ENCODE data around the gene MBP. TPM values are rescaled to one million over a fixed set of nuclear protein-coding genes. Genes with fewer than 3 reads are reported as not detected.

MBP gene
- total and polyA plus RNA-seq, 2 donors (not counting 3 experiments of a cell fraction or from before 2014, with no cell fraction given) = 1.7 to 2.3 TPM

DNA sequence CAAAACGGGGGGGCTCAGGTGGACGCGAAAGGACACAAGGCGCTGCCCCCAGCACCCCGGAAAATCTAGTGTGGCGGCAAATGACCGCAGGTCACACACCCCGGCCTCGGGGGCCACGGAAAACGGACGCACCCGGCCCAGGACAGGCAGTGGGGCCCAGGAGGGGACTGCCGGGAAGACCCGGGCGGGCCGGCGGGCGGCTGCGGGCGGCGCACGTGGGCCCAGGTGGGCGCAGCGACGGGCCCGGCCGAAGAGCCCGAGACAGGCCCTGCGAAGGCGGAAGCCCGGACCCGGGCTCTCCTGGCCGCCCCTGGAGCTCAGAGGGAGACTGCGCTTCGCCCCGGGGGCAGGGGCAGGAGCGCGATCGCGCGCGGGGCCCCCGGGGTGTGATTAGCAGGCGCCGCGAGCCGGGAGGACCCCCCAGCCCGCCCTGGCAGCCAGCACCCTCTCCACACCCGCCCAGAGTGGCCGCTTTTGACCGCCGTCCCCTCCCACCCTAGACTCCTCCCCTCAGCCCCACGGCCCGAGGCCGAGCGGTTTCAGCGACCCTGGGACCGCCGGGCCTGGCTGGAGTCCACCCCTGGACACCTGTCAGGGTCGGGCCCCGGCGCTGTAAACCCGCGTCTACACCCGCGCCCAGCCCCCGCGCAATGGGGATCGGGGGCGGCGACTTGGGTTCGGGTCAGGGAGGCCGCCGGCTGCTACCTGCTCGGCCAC is 773 bp downstream of the MBP start:
- H3K4me3 ChIP-seq (replicated peaks in 1 of 3; ENCODE audit: insufficient read depth in 1 of 3, low read depth in 1 of 3, low read length in 3 of 3) = peak overlapping the region; percentile 44 to 48 (median 46)
- H3K27me3 ChIP-seq (ENCODE audit: control insufficient read depth in 2 of 2, insufficient read depth in 2 of 2, low read length in 2 of 2) = peaks cover 4 to 28% of the 10 kb centered on the region in 2 experiments
- intact Hi-C loops (cut with micrococcal nuclease) (loop anchor here (1.0 to 5.0 kb wide), 5 partner anchors 31 to 130 kb away; no protein-coding TSS in a partner anchor), dilution Hi-C loops (cut with MboI; ENCODE audit: extremely low pct_ligation_motif_present, low sequenced_read_pairs) (no loop called here)
- DNase-seq (ENCODE audit: low read depth, low spot score) (no peak), FAIRE-seq (no peak)
- no peaks in the 10 kb centered on the region for H3K79me2 ChIP-seq (ENCODE audit: control insufficient read depth, insufficient read depth, low read length)
- CTCF ChIA-PET = interaction anchor here (0.6 to 3.2 kb wide), 8 partner anchors 10 to 131 kb away, joined by 3 to 8 read pairs (median 4); no protein-coding TSS in a partner anchor
- H3K36me3 ChIP-seq (ENCODE audit: control insufficient read depth in 2 of 2, extremely low read depth in 1 of 2, insufficient read depth in 2 of 2, low read length in 2 of 2) = no peaks in the 10 kb centered on the region
- POLR2A ChIA-PET = no interaction called here
- H2AFZ ChIP-seq (ENCODE audit: low read depth, low read length) = peak overlapping the region; percentile 89
- TF ChIP-seq, protein P1, sequence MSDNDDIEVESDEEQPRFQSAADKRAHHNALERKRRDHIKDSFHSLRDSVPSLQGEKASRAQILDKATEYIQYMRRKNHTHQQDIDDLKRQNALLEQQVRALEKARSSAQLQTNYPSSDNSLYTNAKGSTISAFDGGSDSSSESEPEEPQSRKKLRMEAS (IDR thresholded peaks at IDR 0.05; ENCODE audit: insufficient read depth, insufficient read length) = no peak
- TF ChIP-seq POLR2AphosphoS5 (IDR thresholded peaks at IDR 0.05; ENCODE audit: insufficient read depth, low read depth, low read length) = no peak
- no peak for TF ChIP-seq MYC (IDR thresholded peaks at IDR 0.05; ENCODE audit: low read depth, low read length)
- TF ChIP-seq, protein P2, sequence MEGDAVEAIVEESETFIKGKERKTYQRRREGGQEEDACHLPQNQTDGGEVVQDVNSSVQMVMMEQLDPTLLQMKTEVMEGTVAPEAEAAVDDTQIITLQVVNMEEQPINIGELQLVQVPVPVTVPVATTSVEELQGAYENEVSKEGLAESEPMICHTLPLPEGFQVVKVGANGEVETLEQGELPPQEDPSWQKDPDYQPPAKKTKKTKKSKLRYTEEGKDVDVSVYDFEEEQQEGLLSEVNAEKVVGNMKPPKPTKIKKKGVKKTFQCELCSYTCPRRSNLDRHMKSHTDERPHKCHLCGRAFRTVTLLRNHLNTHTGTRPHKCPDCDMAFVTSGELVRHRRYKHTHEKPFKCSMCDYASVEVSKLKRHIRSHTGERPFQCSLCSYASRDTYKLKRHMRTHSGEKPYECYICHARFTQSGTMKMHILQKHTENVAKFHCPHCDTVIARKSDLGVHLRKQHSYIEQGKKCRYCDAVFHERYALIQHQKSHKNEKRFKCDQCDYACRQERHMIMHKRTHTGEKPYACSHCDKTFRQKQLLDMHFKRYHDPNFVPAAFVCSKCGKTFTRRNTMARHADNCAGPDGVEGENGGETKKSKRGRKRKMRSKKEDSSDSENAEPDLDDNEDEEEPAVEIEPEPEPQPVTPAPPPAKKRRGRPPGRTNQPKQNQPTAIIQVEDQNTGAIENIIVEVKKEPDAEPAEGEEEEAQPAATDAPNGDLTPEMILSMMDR (IDR thresholded peaks at IDR 0.05; ENCODE audit: extremely low read depth in 1 of 2, insufficient read depth in 1 of 2, low read depth in 1 of 2, low read length in 2 of 2) = no peak
- TF ChIP-seq POLR2A (IDR thresholded peaks at IDR 0.05; ENCODE audit: low read depth, low read length) = peak; percentile 17
- peak; percentile 62 for TF ChIP-seq EZH2 (IDR thresholded peaks at IDR 0.05; ENCODE audit: borderline replicate concordance, low read depth, low read length, severe bottlenecking)
- TF ChIP-seq JUN (IDR thresholded peaks at IDR 0.05; ENCODE audit: borderline replicate concordance, insufficient read depth, insufficient read length, low read depth) = no peak
- TF ChIP-seq FOS (IDR thresholded peaks at IDR 0.05; ENCODE audit: borderline replicate concordance, insufficient read depth, low read length) = no peak
- TF ChIP-seq GATA2 (IDR thresholded peaks at IDR 0.05; ENCODE audit: insufficient read depth, insufficient read length, low read depth, low read length) = no peak
- H3K9me3 ChIP-seq (replicated peaks; ENCODE audit: control insufficient read depth, insufficient read depth, low read length) = no peaks in the 10 kb centered on the region
- no peaks in the 10 kb centered on the region for H3K9me1 ChIP-seq (replicated peaks; ENCODE audit: control insufficient read depth, extremely low read depth, insufficient read depth, low read length)
- peak overlapping the region; percentile 61 for H3K9ac ChIP-seq (replicated peaks; ENCODE audit: extremely low read depth, insufficient read depth, low read length)
- H3K4me1 ChIP-seq (ENCODE audit: control insufficient read depth, extremely low read depth, insufficient read depth, low read length) = peaks cover 13% of the 10 kb centered on the region
- peak overlapping the region; percentile 69 for H3K4me2 ChIP-seq (ENCODE audit: insufficient read depth, low read length)
- no peak overlapping the region for H3K27ac ChIP-seq (ENCODE audit: insufficient read depth, low read depth, low read length)
- no peaks in the 10 kb centered on the region for H4K20me1 ChIP-seq (replicated peaks; ENCODE audit: control insufficient read depth, extremely low read depth, insufficient read depth, low read length)
- no TSS peak for BruUV-seq (replicated peaks)

All from endothelial cell of umbilical vein (primary cell).